GM19324 (cell line): ENCODE measurements around the gene KLK3.

ENCODE experiments used
- ATAC-seq: cut with Tn5 transposase; IDR thresholded peaks from one replicate; pipeline ENCODE4 v1.9.1; 2021; ENCODE audit warnings: mild to moderate bottlenecking, moderate library complexity; ENCODE audit not compliant: unreplicated experiment, low FRiP score

The KLK3 gene

GRCh38 chr19:50896591-50897190 lies 42.0 kb downstream of the KLK3 start:
- ATAC-seq, result peak; percentile 80

- peak; percentile 11 for ATAC-seq
These were observed 42.5 kb downstream of the KLK3 start for GRCh38 chr19:50897191-50897607.

GRCh38 chr19:50897612-50898011 lies 42.9 kb downstream of the KLK3 start:
- peak; percentile 11 for ATAC-seq

GRCh38 chr19:50898018-50898417 lies 43.3 kb downstream of the KLK3 start:
- no peak for ATAC-seq

GRCh38 chr19:50899569-50899968 lies 44.9 kb downstream of the KLK3 start:
- ATAC-seq, result no peak

GRCh38 chr19:50902640-50903039 lies 47.9 kb downstream of the KLK3 start:
- no peak for ATAC-seq

GRCh38 chr19:50906217-50906616 lies 51.5 kb downstream of the KLK3 start:
- no peak for ATAC-seq

- no peak for ATAC-seq
These were observed 53.6 kb downstream of the KLK3 start for GRCh38 chr19:50908336-50908735.

GRCh38 chr19:50909240-50910070 lies 54.7 kb downstream of the KLK3 start:
- no peak for ATAC-seq
